GM11168 (cell line): Measurements from ENCODE around the gene DPY19L3.
"Not testable (repeated sequence)": the region's sequence is repeated elsewhere in the genome, so short reads cannot be mapped to it uniquely, and the experiment has no call there.

ENCODE experiments used
- in situ Hi-C: fragments of 300-500 bp; cut with MboI; formaldehyde crosslinking; loops from one replicate; pipeline ENCODE4 v1.12.0; 2022; ENCODE audit warnings: low sequenced_read_pairs; ENCODE audit not compliant: unreplicated experiment

The DPY19L3 gene

GRCh38 chr19:32405431-32406160 is at the start of gene DPY19L3:
Gene DPY19L3 (plus strand): TSS chr19:32405770. CDS start chr19:32408254, 2,484 bp downstream.
- in situ Hi-C loops = no loop called here

- in situ Hi-C loops = loop anchor here (25.0 kb wide), 1 partner anchor 205 kb away; no protein-coding TSS in a partner anchor
Measured at GRCh38 chr19:32357720-32358119, 47.9 kb upstream of the DPY19L3 start.

GRCh38 chr19:32358321-32358720 is 47.2 kb upstream of the DPY19L3 start:
- in situ Hi-C loops = loop anchor here (25.0 kb wide), 1 partner anchor 204 kb away; no protein-coding TSS in a partner anchor

GRCh38 chr19:32359581-32359980 is 46.0 kb upstream of the DPY19L3 start:
- in situ Hi-C loops = loop anchor here (25.0 kb wide), 1 partner anchor 203 kb away; no protein-coding TSS in a partner anchor

GRCh38 chr19:32361574-32362317 is 43.8 kb upstream of the DPY19L3 start:
- in situ Hi-C loops = loop anchor here (25.0 kb wide), 1 partner anchor 201 kb away; no protein-coding TSS in a partner anchor

- in situ Hi-C loops = loop anchor here (25.0 kb wide), 1 partner anchor 200 kb away; no protein-coding TSS in a partner anchor
Measured at GRCh38 chr19:32362318-32362691, 43.3 kb upstream of the DPY19L3 start.

- in situ Hi-C loops = loop anchor here (25.0 kb wide), 1 partner anchor 199 kb away; no protein-coding TSS in a partner anchor
Measured at GRCh38 chr19:32363175-32363574, 42.4 kb upstream of the DPY19L3 start.

GRCh38 chr19:32363632-32364031 is 41.9 kb upstream of the DPY19L3 start:
- in situ Hi-C loops = loop anchor here (25.0 kb wide), 1 partner anchor 199 kb away; no protein-coding TSS in a partner anchor

GRCh38 chr19:32364040-32364439 is 41.5 kb upstream of the DPY19L3 start:
- in situ Hi-C loops = loop anchor here (25.0 kb wide), 1 partner anchor 198 kb away; no protein-coding TSS in a partner anchor

GRCh38 chr19:32367063-32367462 is 38.5 kb upstream of the DPY19L3 start:
- in situ Hi-C loops = loop anchor here (25.0 kb wide), 1 partner anchor 195 kb away; no protein-coding TSS in a partner anchor

GRCh38 chr19:32367948-32368536 is 37.5 kb upstream of the DPY19L3 start:
- in situ Hi-C loops = loop anchor here (25.0 kb wide), 1 partner anchor 194 kb away; no protein-coding TSS in a partner anchor

GRCh38 chr19:32368787-32369186 is 36.8 kb upstream of the DPY19L3 start:
- in situ Hi-C loops = loop anchor here (25.0 kb wide), 1 partner anchor 194 kb away; no protein-coding TSS in a partner anchor

GRCh38 chr19:32372726-32373517 is 32.6 kb upstream of the DPY19L3 start:
- in situ Hi-C loops = loop anchor here (25.0 kb wide), 1 partner anchor 189 kb away; no protein-coding TSS in a partner anchor

GRCh38 chr19:32373585-32374295 is 31.8 kb upstream of the DPY19L3 start:
- in situ Hi-C loops = loop anchor here (25.0 kb wide), 1 partner anchor 189 kb away; no protein-coding TSS in a partner anchor

GRCh38 chr19:32374362-32374761 is 31.2 kb upstream of the DPY19L3 start:
- in situ Hi-C loops = loop anchor here (25.0 kb wide), 1 partner anchor 188 kb away; no protein-coding TSS in a partner anchor

GRCh38 chr19:32377088-32377487 is 28.5 kb upstream of the DPY19L3 start:
- in situ Hi-C loops = not testable (repeated sequence)

- in situ Hi-C loops = no loop called here
Measured at GRCh38 chr19:32380269-32380668, 25.3 kb upstream of the DPY19L3 start.

- in situ Hi-C loops = no loop called here
Measured at GRCh38 chr19:32387701-32388392, 17.7 kb upstream of the DPY19L3 start.
